HL-60 (cell line): Measurements from ENCODE around the gene ZFYVE19.

Experiments
- POLR2AphosphoS5 ChIP-seq: IDR thresholded peaks from 2 replicates; pipeline ENCODE4 v1.6.1; 2012; ENCODE audit warnings: low read depth
- TF ChIP-seq, protein P1 (sequence below): IDR thresholded peaks from one replicate; pipeline ENCODE4 v1.5.1; 2011; ENCODE audit warnings: low read length, control low read depth, inconsistent platforms; ENCODE audit not compliant: insufficient read depth

GRCh38 chr15:40845511-40846284 is 38.8 kb downstream of the ZFYVE19 start:
- no peak for TF ChIP-seq POLR2AphosphoS5
- TF ChIP-seq, protein P1, sequence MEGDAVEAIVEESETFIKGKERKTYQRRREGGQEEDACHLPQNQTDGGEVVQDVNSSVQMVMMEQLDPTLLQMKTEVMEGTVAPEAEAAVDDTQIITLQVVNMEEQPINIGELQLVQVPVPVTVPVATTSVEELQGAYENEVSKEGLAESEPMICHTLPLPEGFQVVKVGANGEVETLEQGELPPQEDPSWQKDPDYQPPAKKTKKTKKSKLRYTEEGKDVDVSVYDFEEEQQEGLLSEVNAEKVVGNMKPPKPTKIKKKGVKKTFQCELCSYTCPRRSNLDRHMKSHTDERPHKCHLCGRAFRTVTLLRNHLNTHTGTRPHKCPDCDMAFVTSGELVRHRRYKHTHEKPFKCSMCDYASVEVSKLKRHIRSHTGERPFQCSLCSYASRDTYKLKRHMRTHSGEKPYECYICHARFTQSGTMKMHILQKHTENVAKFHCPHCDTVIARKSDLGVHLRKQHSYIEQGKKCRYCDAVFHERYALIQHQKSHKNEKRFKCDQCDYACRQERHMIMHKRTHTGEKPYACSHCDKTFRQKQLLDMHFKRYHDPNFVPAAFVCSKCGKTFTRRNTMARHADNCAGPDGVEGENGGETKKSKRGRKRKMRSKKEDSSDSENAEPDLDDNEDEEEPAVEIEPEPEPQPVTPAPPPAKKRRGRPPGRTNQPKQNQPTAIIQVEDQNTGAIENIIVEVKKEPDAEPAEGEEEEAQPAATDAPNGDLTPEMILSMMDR = no peak
